ENCODE data around the gene PDLIM4.

Gene PDLIM4

GRCh38 chr5:132267166-132267739, 9.8 kb downstream of the PDLIM4 start:
- DNase-seq (ENCODE audit: low spot score) = no peak

- DNase-seq (ENCODE audit: low spot score) = peak; percentile 79
These were observed 10.7 kb downstream of the PDLIM4 start for GRCh38 chr5:132267931-132268768.

GRCh38 chr5:132268769-132269551, 11.5 kb downstream of the PDLIM4 start:
- no peak for DNase-seq (ENCODE audit: low spot score)

GRCh38 chr5:132269635-132270334, 12.3 kb downstream of the PDLIM4 start:
- no peak for DNase-seq (ENCODE audit: low spot score)

- no peak for DNase-seq (ENCODE audit: low spot score)
These were observed 12.8 kb downstream of the PDLIM4 start for GRCh38 chr5:132270335-132270665.

- no peak for DNase-seq (ENCODE audit: low spot score)
These were observed 13.2 kb downstream of the PDLIM4 start for GRCh38 chr5:132270706-132271105.

GRCh38 chr5:132271251-132272246, 14.1 kb downstream of the PDLIM4 start:
- DNase-seq (ENCODE audit: low spot score) = no peak

- DNase-seq (ENCODE audit: low spot score) = no peak
These were observed 15.1 kb downstream of the PDLIM4 start for GRCh38 chr5:132272311-132273210.

- no peak for DNase-seq (ENCODE audit: low spot score)
These were observed 16.1 kb downstream of the PDLIM4 start for GRCh38 chr5:132273631-132274030.

GRCh38 chr5:132274050-132274792, 16.7 kb downstream of the PDLIM4 start:
- DNase-seq (ENCODE audit: low spot score) = no peak

- no peak for DNase-seq (ENCODE audit: low spot score)
These were observed 18.1 kb downstream of the PDLIM4 start for GRCh38 chr5:132275367-132276220.

GRCh38 chr5:132277256-132277655, 19.8 kb downstream of the PDLIM4 start:
- no peak for DNase-seq (ENCODE audit: low spot score)

- no peak for DNase-seq (ENCODE audit: low spot score)
These were observed 20.7 kb downstream of the PDLIM4 start for GRCh38 chr5:132277971-132278853.

- DNase-seq (ENCODE audit: low spot score) = no peak
These were observed 22.3 kb downstream of the PDLIM4 start for GRCh38 chr5:132279801-132280200.

GRCh38 chr5:132280371-132281240, 23.1 kb downstream of the PDLIM4 start:
- no peak for DNase-seq (ENCODE audit: low spot score)

GRCh38 chr5:132281856-132282614, 24.5 kb downstream of the PDLIM4 start:
- DNase-seq (ENCODE audit: low spot score) = no peak
